Measurements from ENCODE around the gene DNM2.

The DNM2 gene

DNA sequence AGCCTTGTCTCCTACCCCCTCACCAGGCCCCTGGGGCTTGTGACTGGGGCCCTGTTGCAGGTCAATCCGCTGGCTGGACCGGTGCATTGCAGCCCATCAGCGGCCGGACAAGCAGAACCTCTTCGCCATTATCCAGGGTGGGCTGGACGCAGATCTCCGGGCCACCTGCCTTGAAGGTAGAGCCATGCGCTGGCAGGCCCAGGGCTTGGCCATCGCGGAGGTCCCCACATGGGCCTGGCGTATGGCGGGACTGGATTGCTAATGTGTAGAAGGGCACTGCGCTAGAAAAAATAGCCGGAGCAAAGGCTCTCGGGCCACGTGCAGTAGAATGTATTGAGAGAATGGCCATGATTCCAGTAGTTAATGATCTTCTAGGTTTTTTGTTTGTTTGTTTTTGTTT is 10.4 kb upstream of the DNM2 start:
- no peak overlapping the region for H3K27ac ChIP-seq (replicated peaks)

DNA sequence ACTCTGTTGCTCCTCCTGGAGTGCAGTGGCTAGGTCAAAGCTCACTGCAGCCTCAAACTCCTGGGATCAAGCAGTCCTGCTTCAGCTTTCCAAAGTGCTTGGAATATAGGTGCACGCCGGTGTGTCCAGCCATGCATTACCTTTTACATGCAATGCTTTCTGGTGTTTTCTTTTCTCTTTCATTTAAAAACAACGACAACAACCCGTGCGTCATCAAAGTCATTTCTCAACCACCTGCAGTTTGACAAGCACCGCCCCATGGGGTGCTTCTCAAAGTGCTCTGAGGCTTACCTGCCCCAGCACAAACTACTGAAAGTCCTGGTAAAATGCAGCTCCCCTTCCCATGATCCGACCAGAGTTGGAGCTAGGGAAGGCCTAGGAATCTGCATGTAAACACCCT is 9.6 kb upstream of the DNM2 start:
- TF ChIP-seq, protein P1, sequence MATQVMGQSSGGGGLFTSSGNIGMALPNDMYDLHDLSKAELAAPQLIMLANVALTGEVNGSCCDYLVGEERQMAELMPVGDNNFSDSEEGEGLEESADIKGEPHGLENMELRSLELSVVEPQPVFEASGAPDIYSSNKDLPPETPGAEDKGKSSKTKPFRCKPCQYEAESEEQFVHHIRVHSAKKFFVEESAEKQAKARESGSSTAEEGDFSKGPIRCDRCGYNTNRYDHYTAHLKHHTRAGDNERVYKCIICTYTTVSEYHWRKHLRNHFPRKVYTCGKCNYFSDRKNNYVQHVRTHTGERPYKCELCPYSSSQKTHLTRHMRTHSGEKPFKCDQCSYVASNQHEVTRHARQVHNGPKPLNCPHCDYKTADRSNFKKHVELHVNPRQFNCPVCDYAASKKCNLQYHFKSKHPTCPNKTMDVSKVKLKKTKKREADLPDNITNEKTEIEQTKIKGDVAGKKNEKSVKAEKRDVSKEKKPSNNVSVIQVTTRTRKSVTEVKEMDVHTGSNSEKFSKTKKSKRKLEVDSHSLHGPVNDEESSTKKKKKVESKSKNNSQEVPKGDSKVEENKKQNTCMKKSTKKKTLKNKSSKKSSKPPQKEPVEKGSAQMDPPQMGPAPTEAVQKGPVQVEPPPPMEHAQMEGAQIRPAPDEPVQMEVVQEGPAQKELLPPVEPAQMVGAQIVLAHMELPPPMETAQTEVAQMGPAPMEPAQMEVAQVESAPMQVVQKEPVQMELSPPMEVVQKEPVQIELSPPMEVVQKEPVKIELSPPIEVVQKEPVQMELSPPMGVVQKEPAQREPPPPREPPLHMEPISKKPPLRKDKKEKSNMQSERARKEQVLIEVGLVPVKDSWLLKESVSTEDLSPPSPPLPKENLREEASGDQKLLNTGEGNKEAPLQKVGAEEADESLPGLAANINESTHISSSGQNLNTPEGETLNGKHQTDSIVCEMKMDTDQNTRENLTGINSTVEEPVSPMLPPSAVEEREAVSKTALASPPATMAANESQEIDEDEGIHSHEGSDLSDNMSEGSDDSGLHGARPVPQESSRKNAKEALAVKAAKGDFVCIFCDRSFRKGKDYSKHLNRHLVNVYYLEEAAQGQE (IDR thresholded peaks at IDR 0.05; ENCODE audit: insufficient replicate concordance, low read depth): no peak
- no peak for TF ChIP-seq GABPA (IDR thresholded peaks at IDR 0.05; ENCODE audit: low read depth)
- TF ChIP-seq POLR2AphosphoS5 (IDR thresholded peaks at IDR 0.05; ENCODE audit: low read depth): no peak
- TF ChIP-seq SPI1 (IDR thresholded peaks at IDR 0.05; ENCODE audit: borderline replicate concordance, low read depth): no peak
- TF ChIP-seq, protein P2, sequence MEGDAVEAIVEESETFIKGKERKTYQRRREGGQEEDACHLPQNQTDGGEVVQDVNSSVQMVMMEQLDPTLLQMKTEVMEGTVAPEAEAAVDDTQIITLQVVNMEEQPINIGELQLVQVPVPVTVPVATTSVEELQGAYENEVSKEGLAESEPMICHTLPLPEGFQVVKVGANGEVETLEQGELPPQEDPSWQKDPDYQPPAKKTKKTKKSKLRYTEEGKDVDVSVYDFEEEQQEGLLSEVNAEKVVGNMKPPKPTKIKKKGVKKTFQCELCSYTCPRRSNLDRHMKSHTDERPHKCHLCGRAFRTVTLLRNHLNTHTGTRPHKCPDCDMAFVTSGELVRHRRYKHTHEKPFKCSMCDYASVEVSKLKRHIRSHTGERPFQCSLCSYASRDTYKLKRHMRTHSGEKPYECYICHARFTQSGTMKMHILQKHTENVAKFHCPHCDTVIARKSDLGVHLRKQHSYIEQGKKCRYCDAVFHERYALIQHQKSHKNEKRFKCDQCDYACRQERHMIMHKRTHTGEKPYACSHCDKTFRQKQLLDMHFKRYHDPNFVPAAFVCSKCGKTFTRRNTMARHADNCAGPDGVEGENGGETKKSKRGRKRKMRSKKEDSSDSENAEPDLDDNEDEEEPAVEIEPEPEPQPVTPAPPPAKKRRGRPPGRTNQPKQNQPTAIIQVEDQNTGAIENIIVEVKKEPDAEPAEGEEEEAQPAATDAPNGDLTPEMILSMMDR (IDR thresholded peaks at IDR 0.05; ENCODE audit: insufficient read depth, low read length): no peak
- Histone ChIP-seq H3K4me3 (replicated peaks; ENCODE audit: insufficient read depth, low read length) (no peak overlapping the region), H3K27ac (replicated peaks) (no peak overlapping the region), H3K27me3 (ENCODE audit: insufficient read depth, poor library complexity, severe bottlenecking) (no peaks in the 10 kb centered on the region)
- DNase-seq (ENCODE audit: low read depth in 1 of 2, low spot score in 1 of 2): no peak

More for the DNA sequence above, 10.4 kb upstream of the DNM2 start:
- Histone ChIP-seq H3K4me3 (replicated peaks; ENCODE audit: insufficient read depth, low read length) (no peak overlapping the region), H3K27me3 (ENCODE audit: insufficient read depth, poor library complexity, severe bottlenecking) (no peaks in the 10 kb centered on the region)
- DNase-seq (ENCODE audit: low read depth in 1 of 2, low spot score in 1 of 2): no peak
- no peak for TF ChIP-seq POLR2AphosphoS5 (IDR thresholded peaks at IDR 0.05; ENCODE audit: low read depth)

DNA sequence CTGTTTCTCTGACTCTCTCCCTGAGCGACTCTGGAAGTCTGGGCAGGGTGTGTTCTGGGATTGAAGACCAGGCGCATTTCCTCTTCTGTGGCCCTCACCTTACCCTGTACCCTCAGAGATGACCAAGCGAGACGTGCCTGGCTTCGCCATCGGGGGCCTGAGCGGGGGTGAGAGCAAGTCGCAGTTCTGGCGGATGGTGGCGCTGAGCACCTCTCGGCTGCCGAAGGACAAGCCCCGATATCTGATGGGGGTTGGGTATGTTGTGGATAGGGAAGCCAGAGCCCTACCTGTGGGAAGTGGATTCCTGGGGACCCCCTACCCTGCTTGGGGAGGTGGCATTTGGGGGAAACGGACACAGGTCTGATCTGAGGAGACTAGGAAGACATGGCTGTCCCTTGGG is 5.8 kb upstream of the DNM2 start:
- TF ChIP-seq, protein P2 (IDR thresholded peaks at IDR 0.05; ENCODE audit: insufficient read depth, low read length): no peak
- no peak for TF ChIP-seq GABPA (IDR thresholded peaks at IDR 0.05; ENCODE audit: low read depth)
- TF ChIP-seq, protein P1 (IDR thresholded peaks at IDR 0.05; ENCODE audit: insufficient replicate concordance, low read depth): no peak
- TF ChIP-seq SPI1 (IDR thresholded peaks at IDR 0.05; ENCODE audit: borderline replicate concordance, low read depth): no peak
- no peak for TF ChIP-seq POLR2AphosphoS5 (IDR thresholded peaks at IDR 0.05; ENCODE audit: low read depth)
- DNase-seq (ENCODE audit: low read depth in 1 of 2, low spot score in 1 of 2): no peak
- no peak overlapping the region for H3K4me3 ChIP-seq (replicated peaks; ENCODE audit: insufficient read depth, low read length)
- no peak overlapping the region for H3K27ac ChIP-seq (replicated peaks)
- H3K27me3 ChIP-seq (ENCODE audit: insufficient read depth, poor library complexity, severe bottlenecking): no peaks in the 10 kb centered on the region

DNA sequence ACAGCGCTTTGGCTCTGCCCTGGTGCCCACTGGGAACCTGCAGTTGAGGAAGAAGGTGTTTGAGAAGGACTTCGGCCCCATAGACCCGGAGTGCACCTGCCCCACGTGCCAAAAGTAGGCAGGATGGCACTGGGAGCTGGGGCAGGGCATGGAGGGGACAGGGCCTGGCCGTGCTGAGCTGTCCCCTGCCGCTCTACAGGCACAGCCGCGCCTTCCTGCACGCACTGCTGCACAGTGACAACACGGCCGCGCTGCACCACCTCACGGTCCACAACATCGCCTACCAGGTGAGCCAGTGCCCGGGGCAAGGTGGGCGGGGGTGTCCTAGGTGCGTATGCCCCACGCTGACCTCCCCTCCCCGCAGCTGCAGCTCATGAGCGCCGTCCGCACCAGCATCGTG is 5.1 kb upstream of the DNM2 start:
- DNase-seq (ENCODE audit: low read depth in 1 of 2, low spot score in 1 of 2): no peak
- TF ChIP-seq, protein P2 (IDR thresholded peaks at IDR 0.05; ENCODE audit: insufficient read depth, low read length): no peak
- TF ChIP-seq POLR2AphosphoS5 (IDR thresholded peaks at IDR 0.05; ENCODE audit: low read depth) (no peak), GABPA (IDR thresholded peaks at IDR 0.05; ENCODE audit: low read depth) (no peak), SPI1 (IDR thresholded peaks at IDR 0.05; ENCODE audit: borderline replicate concordance, low read depth) (no peak)
- TF ChIP-seq, protein P1 (IDR thresholded peaks at IDR 0.05; ENCODE audit: insufficient replicate concordance, low read depth): no peak
- Histone ChIP-seq H3K27me3 (ENCODE audit: insufficient read depth, poor library complexity, severe bottlenecking) (no peaks in the 10 kb centered on the region), H3K4me3 (replicated peaks; ENCODE audit: insufficient read depth, low read length) (no peak overlapping the region), H3K27ac (replicated peaks) (no peak overlapping the region)
